ENCODE data around the gene FARS2.
A peak's percentile ranks its signal among the peaks of the same experiment; 100 is the strongest.

The FARS2 gene

DNA sequence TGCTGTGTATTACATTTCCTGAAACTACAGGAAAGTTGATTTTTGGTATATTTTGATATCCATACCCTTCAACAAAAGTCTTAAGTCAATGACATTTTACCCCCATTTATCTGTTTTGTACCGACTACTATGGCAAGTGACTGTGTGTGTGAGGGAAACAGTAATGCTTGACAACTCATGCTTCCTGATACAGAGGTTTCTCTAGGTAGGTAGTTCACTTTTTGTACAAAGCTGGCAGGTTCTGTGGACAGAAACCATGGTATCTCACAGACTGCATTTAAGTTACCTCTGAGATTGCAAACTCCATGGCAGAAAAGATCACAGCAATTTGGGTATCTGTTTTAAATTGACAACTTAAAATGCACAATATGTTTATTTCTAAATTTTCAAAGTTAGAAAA lies 28.8 kb downstream of the FARS2 start:
- no peak for DNase-seq

DNA sequence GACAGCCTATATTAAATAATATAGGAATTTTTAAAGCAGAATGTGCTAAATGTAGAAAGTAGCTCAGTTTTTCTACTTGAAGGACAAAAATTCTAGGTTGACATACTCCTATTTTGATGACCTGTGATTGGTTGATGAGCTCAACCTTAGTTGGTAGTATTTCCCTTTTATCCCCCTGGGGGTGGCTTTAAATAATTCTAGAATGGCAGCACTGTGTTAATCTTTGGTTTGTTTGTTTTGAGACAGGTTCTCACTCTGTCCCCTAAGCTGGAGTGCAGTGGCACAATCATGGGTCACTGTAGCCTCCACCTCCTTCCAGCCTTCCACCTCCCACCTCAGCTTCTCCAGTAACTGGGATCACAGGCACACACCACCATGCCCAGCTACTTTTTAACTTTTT lies 29.2 kb downstream of the FARS2 start:
- DNase-seq = no peak

DNA sequence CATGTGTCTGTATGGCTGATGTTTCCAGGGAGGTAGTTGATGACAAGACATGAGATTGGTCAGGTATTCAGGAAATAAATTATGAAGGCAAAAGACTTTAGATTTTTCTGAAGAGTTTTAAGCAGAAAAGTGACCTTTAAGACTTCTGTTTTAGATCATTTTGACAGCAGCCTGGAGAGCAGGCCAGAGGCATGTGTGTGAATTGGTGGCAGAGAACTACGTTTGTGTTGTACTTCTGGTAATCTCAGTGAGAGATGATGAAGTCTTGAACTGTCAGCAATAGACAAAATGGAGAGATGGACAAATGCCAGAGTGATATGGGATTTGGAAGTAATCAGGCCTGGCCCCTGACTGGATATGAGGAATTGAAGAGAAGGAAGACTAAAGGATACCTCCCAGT lies 30.8 kb downstream of the FARS2 start:
- DNase-seq = no peak

DNA sequence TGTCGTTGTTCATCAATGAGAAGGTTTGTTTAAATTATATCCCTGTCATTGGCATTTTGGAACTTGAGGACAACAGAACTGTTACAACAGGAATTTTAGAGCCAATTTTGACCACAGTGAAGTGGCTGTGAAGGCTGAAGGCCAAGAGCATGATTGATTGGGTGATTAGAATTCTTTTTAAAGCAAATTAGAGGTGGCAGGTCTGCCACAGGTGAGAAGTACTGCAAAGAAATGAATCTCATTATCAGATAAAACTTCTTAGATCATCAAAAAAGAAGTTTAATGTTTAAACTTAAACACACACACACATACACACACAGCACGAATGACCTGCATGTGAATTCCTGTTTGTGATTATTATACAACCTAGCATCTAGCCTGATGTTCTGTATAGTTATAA lies 32.4 kb downstream of the FARS2 start:
- no peak for DNase-seq

DNA sequence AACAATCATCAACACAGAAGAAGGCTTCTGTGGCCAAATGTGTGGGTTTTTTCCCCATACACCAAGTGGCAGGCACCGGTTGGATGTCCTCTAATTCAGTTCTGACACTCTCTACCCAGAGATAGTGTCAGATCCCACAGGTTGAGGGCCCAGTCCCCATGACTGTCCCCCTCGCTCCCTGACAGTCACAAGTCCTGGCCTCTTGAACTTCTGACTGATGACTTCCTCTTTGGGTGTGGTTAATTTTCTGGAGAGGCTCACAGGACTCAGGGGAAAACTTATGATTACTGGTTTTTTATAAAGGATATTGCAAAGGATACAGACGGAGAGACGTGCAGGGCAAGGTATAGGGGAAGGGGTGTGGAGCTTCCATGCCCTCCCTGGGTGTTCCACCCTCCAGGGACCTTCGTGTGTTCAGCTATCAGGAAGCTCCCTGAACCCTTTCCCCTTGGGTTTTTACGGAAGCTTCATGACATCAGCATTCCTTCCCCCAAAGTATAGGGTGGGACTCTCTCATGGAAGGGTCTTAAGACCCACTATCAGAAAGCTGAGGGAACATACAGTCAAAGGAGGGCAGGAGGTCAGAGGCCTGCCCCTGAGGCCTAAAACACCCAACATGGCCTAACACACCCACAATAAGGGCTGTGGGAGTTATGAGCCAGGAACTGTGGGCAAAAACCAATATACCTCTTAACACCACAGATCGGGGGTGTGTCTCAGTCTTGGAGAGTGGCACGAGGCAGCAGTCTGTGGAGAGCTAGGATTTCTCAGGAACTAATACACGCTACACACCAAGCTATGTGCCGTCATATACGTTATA lies 33.3 kb downstream of the FARS2 start:
- no peak for DNase-seq

DNA sequence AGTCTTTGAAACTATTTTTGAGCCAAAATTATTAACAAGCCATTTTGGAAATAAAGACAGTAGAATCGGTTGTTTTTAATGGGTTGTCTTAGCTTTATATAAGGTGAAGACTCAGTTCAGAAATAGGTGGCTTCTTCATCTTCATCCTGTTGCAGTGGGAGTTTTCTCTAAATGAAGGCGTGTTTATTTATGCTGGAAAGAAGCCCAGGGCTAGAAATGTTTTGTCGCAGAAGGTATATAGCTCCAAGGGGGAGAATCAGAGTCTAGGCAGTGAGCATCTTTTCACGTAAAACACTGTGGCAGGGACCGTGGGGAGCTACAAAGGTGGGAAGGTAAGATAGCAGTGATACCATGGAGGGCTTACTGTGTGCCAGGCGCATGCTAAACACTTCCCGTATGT lies 34.3 kb downstream of the FARS2 start:
- no peak for DNase-seq

DNA sequence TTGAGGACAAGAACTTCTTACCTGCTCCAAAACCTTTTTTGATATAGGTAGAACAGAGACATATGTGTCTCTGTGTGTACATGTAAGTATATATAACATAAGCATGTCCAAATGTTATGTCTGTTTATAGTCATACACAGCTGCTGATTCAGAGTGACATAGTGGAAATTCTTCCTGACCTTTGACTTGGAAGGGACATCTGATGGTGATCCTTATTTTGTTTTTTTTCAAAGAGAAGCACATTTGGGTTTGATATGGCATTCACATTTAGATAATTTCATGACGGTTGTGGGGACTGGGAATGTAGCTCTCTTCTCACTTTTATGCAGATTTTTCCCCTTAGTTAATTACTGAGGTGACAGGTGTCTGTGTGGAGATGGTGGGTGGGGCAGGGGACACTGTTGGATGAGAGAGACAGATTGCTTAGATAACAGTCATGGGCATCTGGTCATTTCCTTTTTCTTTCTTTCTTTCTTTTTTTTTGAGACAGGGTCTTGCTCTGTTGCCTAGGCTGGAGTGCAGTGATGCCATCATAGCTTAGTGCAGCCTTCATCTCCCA lies 39.0 kb downstream of the FARS2 start:
- DNase-seq = no peak

DNA sequence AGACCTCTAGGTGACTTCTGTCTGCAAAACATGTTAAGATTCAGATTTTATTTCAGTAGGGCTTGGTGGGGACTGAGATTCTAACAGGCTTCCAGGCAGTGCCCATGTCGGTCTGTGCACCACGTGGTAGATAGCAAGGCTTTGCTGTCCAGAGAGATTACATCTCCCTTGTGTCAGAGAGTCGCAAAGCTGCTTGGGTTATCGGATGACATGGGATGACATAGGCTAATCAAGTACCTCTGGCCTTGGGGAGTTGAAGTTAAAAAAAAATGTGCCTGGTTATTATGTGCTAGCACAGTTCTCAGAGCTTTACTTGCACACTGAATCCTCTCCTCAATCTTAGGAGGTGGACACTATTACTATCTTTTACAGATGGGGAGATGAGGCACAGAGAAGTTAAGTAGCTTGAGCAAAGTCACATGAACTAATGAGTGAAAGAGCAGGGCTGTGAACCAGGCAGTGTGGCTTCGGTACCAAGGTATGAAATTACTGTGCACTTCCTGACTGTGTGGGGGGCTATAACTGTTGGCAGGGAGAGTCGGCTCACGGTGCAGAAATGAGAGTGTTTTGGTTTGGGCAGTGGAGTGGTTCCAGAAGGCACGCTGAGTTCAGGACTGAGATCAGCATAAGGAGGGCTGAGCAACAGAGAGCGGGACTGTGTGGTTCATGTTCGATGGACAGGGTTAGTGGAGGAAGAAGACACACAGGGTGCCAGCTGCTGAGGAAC lies 41.1 kb downstream of the FARS2 start:
- DNase-seq = no peak

DNA sequence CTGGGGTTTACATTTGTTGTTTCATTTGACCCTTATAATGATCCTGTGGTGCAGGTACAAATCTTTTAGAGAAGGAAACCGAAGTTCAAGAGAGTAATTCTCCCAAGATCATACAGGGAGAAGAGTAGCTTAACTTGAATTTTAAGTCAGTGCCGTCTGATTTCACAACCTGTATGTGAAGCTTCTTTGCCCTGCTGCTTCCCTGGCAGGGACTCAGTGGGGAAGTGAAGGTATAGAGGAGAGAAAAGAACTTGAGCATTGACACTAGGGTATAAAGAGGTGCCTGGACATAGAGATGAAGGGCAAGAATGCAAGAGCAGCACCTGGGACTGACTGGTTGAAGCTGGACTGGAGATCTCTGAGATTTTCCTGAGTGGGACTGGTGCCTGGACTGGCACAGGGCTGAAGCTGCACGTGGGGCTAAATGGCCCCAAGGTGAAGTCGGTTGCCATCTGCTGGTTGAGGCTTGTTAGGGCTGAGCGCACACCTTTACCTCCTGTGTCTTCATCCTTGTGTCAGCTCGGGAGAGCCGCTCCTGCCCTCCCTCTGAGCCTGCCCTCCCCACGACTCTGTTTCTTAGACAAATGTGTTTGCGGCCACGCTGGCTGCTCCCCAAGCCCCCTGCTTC lies 41.8 kb downstream of the FARS2 start:
- DNase-seq = peak; percentile 4

DNA sequence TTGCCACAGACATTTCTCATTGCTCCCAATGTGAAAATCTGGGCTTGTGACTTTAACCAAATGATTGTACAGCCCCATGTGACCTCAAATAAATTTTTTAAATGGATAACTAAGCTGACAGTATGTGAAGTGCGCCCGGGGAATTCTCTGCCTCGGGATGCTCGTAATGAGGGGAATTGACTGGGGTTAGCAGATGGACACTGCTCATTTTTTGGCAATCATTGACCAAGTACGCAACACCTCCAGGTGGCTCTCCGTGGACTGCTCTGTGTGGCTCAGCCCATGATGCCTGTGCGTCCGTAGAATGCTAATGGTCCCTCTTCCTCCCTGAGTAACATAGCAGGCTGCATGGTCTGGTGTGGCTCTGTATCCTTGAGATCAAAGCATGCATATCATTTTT lies 42.4 kb downstream of the FARS2 start:
- DNase-seq = peak; percentile 2

DNA sequence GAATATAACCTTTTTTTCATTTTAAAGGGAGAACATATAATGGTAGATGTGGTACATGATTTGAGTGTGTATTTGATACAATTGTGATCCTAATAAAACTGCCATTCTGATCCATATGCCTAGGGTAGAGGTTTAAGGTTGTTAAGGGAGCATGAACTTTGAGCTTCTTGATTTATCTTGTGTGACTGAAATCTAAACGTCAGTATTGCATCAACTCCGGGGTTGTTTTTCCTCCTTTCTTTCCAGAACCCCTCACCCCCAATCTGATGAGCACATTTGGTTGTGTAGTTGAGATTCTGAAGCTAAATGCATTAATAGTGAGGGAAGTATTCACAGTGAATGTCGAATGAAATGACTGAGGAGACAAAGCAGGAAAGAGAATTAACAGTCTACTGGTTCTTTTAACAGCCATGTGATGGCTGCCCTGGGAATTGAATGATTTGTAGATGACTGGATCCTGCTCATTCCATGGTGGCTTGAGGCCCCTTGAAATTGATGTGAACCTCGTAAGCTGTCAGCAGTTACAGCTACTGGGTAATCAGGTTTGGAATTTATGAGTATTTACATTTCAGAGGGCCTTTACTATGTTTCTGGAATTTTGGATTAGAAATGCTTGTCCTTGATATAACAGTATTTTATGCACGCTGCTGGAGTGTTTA lies 44.8 kb downstream of the FARS2 start:
- DNase-seq = no peak

DNA sequence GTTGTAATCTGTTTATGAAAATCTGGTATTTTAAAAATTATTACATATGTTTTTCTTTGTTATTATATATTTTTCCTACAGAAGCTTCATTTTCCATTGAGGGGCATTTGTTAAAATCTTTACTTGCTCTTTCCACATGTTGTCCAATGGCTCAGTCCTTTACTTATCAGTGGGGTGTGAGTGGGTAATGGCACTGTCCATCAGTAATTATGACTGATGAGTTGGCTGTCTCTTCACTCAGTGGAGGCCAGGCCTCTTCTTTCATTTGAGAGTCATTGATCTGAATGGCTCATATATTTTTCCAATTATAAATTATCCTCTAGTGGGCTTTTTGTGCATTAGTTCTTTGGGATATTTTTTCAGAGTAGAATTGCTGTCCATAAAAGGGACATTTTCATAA lies 45.7 kb downstream of the FARS2 start:
- DNase-seq = no peak

DNA sequence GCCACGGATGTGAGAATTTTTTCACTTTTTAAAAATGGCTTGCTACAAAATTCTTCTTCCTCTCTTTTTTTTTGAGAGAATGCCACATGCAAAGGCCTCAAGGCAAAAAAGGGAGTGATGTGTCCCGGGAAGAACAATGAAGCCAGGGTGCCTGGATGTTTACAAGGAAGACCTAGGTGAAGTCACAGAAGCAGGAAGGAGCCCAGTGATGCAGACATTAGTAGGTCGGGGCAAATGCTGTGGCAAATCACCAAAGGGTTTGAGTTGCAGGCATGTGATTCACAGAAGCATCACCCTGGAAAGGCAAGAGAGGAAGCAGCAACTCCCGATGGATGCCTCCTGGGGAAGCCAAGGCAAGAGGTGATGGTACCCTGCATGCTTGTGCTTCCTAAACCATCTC lies 46.8 kb downstream of the FARS2 start:
- no peak for DNase-seq

DNA sequence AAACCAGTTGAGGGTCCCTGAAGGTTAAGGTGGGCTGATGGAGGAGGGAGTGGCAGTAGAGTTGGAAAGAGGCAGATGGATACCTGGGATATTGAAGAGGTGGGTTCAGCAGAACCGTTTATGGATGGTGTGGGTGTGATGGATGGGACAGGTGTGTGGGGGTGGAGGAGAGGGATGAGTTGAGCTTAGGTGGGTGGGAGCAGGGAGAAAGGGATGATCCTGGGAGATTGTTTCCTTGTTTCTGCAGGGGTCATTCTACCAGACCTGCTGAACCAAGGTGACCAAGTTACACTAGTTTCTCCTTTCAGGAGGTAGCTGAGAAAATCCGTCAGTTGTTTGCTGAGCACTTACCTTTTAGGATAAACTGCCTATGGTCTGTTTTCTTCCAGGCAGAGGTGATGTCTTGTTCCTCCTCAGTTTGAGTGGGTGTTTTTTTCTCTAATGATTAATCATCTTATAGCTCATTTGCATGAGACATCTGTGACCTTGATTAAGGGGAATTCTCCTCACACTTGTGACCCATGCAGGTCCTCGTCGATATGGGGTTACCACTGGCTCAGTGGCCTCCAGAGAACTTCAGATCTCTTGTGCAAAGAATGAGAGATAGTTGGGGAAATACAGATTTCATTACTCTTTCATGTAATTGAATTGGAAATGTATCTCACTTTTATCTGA lies 53.0 kb downstream of the FARS2 start:
- no peak for DNase-seq

DNA sequence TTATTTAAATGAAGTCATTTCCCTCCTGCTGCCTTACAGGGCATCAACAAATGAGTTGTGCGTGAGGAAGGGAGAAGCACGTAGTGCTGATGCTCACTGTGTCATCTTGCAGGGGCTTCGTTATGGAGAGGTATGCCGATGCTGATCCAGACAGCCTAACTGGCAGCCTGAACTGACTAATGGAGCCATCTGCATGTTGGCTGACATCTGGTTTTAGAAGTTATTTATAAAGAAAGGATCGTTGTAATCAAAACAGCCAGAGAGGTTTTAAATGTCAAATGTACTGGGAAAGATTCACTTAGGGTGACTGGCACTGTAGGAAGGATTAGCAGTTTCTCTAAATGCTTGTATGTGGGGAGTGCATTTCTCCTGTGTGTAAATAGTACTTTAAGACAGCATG lies 54.6 kb downstream of the FARS2 start:
- DNase-seq = peak; percentile 28

DNA sequence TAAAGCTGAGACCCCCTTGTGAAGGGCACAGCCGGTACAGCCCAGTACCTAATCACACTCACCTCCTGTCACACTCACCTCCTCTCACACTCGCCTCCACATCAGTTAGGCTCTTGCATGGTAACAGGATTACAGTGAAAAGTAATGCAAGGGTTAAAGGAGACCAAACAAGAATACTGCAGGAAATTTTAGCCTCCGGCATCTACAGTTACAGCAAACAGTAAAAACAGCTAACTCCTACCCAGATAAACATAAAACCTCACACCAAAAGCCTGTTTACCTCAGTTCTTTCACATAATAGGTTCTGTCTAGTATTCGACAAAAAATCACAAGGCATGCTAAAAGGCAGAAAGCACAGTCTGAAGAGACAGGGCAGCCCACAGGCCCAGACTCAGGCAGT lies 55.6 kb downstream of the FARS2 start:
- no peak for DNase-seq

DNA sequence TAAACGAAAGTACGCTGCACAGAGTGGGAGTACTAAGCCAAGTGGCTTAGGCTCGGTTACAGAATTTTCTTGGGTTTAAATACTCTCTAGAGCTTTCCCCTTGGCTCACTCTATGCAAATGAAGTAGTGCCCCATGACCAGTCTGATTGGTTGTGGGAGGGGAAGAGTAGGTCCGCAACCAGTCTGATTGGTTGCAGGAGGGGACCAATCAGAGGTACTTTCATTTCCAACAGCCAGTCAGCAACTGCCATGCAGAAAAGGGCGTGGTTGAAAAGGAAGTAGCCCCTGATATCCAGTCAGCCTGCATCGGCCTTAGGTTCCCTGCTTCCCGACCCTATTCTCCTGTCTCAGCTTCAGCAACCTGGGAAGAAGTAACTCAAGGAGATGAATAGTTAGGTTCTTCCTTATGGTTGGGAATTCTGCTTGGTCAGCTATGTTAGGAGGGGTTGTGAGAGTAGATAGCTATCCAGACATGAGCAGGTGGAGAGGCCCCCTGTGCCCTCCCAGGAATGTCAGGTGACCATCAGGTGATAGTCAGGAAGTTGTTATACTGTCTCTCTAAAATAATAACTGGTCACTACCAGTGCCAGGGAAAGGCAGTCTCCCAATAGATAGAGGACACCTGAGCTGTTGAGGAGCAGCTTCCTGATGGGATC lies 57.4 kb downstream of the FARS2 start:
- DNase-seq = no peak

DNA sequence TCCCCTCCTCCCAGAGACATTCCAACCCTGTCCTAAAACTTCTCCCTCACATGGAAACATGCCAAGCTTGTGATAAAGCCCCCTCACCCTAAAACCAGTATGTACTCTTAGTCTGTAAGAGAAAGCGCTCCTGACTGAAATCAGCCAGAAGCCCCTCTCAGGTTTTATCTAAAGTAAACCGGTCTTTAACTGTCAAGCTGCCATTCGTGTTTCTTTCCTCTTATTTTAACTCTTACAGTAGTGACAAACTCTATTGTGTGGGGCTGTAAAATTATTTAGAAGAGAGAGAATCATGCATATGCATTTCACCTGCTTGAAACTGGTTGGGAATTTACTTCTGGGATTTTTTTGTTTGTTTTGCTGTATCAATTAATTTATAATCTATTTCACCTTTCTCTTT lies 62.7 kb downstream of the FARS2 start:
- DNase-seq = no peak

DNA sequence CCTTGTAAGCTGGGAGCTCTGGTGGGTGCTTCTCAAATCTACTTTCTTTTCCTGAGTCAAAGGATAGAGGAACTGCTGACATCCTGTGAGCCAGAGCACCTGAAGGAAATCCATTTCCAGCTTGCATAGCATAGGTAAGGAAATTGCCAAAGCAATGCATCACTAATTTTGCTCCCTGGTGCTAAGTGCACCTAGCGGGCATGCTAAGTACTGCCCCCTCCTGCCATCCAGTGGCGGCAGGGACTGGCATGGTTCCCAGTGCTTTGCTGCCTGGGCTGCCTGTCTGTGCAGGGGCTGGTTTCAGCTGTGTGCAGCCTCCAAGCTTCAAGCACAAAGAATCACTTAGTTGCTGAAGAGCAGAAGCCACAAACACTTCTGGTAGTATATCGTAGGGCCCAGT lies 63.9 kb downstream of the FARS2 start:
- no peak for DNase-seq

DNA sequence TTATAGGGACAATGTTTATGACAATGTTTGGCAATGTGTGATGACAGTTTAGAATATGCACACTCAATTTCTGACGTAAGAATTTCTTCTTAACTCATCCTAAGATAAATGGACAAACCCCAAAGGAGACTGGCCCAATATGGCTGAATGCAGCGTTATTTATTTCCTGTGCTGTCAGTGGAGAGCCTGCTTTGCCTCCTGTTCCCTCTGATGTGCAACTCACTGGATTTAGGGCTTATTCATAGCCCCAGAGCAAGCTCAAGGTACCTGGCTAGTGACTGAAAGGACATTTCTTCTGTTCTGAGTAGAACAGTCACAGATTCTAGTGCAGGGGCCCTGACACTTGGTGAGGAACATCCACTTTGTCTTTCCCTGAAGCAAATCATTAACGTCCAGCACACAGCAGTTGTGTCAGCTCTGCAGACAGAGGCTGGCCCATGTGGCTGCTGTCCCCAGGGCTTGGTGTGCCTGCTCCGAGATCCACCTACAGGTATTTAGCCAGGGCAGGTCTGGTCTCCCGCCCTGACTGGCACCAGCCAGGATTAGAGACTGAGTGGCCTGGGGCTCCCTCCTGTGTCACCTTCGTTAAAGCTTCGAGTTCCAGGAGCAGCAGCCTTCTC lies 64.8 kb downstream of the FARS2 start:
- no peak for DNase-seq

DNA sequence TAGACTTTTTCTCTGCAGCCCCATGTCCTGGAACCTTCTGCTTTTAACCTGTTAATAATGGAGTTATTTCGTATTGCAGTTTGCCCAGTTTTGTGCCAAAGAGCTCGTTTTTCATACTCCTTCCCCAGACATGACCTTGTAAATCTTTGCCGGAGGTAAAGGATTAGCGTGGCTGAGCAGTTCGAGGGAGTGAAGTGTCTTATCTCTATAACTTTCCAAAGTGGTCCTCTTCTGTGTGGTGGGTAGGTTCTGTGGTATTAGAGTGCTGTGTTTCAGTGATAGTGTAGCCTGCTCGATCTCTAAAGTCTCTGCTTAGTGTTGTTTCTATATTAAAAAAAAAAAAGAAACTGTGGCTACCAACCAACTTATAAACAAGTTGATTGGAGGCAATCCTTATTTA lies 67.5 kb downstream of the FARS2 start:
- no peak for DNase-seq
